GM04503 (cell line): ENCODE data around the gene ITPRID2.
A peak's percentile ranks its signal among the peaks of the same experiment; 100 is the strongest.

Experiments
- DNase-seq: peaks from one replicate; pipeline ENCODE4 v3.0.0-alpha.2; 2012; ENCODE audit warnings: low read depth

The ITPRID2 gene

GRCh38 chr2:181882246-181883020 lies 9.1 kb upstream of the ITPRID2 start:
- DNase-seq, result no peak

- no peak for DNase-seq
Measured at GRCh38 chr2:181884601-181885000, 6.9 kb upstream of the ITPRID2 start.

GRCh38 chr2:181885096-181885495 lies 6.4 kb upstream of the ITPRID2 start:
- no peak for DNase-seq

- no peak for DNase-seq
Measured at GRCh38 chr2:181886192-181886591, 5.3 kb upstream of the ITPRID2 start.

DNA sequence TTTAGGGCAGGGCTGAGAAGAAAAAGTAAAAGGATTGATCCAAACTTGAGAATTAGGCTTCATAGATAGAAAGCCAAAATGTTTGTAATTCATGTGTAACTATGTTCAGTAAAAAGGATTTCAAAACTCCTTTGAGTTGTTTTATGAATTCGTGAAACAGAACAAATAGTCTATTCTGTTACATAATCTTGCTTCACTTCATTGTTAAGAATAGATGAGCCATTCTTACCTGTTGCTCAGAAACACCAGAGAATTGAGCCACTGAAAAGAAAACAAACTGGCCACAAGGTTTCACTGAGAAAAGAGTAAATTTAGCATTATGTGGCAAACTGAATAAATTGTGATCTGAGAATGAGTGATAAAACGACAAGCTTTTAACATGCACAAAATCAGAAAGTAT lies 4.5 kb upstream of the ITPRID2 start:
- no peak for DNase-seq

- no peak for DNase-seq
Measured at GRCh38 chr2:181889776-181890175, 1.8 kb upstream of the ITPRID2 start.

GRCh38 chr2:181890271-181890670 lies 1.3 kb upstream of the ITPRID2 start:
- no peak for DNase-seq

DNA sequence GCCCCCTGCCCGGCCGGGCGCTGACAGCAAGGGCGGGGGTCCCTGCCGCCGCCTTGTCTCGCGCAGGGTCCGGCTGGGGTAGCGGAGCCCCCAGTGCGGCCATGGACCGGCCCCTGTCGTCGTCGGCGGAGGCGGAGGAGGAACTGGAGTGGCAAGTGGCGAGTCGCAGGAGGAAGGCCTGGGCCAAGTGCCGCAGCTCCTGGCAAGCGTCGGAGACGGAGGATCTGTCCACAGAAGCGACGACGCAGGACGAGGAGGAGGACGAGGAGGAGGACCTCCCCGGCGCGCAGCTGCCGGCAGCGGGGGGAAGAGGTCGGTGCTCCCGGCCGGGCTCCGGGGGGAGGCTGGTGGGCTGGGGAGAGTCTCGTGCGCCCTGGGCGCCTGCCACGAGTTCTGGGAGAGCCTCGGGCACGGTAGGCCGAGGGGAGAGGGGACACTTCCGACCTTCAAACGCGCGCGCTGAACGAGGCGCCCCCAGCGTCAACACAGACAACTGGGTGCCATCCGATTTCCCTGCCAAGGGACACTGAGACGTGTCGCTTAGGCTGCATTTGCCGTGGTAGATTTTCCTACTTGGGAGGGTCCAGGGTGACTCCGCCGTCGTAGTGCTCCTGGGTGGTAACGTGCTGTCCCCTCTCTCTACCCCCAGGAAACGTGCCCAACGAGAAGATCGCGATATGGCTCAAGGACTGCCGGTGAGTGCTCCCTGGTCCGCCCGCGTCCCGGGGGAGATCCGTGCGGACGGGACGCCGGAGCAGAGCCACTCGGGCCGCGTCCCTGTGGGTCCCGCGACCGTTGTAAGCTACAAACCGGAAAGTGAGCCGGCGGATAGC lies 652 bp downstream of the ITPRID2 start:
- DNase-seq, result peak; percentile 26

DNA sequence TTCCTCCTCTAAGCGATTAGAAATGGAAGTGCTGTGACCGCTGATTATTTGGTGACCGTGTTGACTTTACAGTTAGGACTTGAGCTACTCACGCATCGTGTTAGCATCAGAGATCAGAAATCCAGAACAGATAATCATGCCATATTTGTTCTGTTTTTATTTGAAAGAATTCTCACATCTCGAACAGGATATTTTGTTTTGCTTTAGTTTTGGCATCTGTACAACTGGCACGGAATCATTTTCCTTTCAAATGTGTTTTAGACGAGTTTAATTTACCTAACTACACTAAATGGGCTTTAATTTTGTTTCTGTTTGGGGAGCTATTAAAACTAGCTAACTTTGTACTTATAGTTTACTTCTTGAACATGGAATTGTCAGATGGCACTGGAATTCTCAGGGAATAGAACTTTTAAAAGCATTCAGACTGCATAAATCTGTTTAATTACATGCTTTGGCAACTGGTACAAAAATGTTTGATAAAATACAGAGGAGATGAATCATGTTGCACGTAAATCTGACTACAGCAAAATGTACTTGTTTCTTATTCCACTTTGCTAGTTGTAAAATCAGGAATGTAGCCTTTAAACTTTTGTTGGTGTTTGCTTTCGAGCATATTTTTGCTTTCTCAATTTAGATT lies 1.4 kb downstream of the ITPRID2 start:
- DNase-seq, result peak; percentile 41

GRCh38 chr2:181894381-181894780 lies 2.9 kb downstream of the ITPRID2 start:
- DNase-seq, result no peak

- no peak for DNase-seq
Measured at GRCh38 chr2:181895818-181896217, 4.3 kb downstream of the ITPRID2 start.

GRCh38 chr2:181896286-181896685 lies 4.8 kb downstream of the ITPRID2 start:
- DNase-seq, result no peak

GRCh38 chr2:181900007-181900651 lies 8.6 kb downstream of the ITPRID2 start:
- DNase-seq, result no peak

GRCh38 chr2:181902625-181903024 lies 11.1 kb downstream of the ITPRID2 start:
- no peak for DNase-seq

DNA sequence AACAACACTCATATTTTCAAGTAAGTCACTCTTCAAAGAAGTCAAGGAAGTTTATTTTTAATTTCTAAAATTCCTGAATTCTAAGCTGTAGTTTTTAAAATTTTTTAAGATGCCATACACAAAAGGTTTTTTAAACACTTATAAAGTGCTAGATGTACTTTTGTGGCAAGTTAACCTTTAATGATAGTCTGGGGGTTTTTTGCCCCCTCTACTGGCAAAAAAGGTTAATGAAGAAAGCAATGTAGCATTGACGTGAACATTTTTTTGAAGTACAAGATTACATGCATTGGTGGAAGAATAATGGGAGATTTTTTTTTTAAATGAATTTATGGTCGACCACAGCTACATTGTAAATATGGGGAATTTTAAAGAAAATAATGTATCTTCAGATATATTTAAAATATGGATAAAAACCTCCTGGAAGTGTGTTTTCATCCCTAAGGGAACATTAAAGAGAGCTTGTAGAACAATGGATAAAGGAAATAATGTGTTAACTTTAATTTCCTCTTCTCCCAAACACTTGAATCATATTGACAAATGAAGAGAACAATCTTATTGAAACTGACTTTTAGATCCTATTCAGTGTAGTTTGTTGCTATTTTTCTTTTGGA lies 12.6 kb downstream of the ITPRID2 start:
- no peak for DNase-seq

DNA sequence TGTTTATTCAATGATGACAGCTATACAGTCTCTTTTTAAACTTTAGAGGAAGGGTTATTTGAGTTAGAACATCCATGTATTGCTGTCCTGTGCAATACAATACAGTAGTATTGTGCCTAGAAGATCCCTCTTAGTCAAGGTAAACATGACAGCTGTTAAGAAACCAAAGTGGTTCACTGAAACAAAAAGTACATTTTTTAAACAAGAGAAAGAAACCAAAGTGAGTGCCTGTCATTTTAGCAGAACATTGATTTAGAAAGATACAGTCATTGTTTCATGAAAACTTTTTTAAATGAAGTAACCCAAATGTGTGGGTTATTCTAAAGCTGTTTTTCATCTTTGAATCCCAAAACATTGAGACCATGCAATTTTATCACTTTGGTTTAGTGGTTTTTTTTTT lies 15.5 kb downstream of the ITPRID2 start:
- DNase-seq, result no peak

DNA sequence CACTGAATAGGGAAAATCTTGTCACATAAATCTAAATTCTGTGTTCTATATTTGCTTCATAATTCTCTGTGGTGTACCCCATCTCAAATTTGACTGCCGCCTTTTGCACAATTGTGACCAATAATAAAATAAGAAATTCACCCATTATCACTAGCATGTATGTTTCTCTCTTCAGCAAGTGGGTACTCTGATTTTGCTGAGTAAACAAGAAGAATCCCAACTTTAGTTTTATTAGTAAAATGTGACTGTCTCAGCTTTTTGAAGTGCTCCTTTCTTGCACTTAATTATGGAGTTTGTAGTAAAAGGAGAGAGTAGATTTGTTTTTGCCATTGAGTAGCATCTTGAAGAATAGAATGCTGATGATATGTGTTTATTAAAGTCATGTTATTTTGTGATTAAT lies 16.1 kb downstream of the ITPRID2 start:
- DNase-seq, result no peak

DNA sequence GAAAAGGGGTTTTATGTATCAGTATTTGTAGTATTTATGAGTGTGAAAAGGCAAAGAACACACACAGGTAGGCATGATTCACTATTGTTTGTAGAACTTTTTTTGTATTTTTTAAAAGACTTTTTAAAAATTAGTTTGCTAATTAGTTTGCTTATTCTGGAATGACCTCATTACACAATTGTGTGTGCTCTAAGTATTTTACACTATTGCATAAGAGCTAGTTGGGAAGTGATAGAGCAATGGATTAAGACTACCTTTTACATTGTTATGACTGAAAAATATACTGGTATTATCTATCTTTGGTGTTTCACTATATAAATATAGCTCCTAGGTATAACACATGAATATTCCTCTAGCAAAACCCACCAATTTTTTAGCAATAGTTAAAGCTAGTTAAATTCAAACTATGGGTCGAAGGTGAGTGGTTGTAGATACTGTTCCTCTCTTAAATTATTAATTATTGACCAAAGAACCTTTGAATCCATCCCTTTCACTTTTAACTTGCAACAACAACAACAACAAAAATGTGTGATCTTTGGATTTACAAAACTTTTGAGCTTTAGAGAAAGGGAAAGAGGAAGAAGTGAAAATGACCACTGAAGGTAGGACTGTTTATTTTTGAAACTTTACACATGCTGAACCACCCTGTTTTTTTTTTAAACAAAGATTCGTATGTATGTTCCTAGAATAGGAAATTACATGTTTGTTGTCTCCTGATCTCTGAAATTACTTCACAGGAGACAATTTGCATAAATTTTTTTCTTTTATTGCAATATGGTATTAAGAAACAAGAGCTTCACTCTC lies 18.7 kb downstream of the ITPRID2 start:
- no peak for DNase-seq

DNA sequence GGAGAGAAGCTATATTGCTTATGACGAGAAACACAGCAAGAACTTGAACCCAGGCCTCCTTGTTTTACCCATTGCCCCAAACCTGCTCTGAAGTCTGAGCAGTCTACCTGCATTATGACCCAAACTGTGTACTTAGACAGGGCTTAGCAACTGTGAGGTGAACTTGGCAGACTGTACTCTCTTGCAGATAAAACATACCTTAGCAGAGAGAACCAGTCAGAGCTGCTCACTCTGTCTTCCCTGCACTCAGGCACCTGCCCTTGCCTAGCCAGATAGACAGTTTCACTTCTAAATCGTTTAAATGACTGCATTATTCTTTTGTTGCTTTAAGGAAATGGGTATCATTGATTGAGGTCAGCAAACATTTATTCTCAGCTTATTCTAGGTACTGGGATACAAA lies 20.3 kb downstream of the ITPRID2 start:
- no peak for DNase-seq

DNA sequence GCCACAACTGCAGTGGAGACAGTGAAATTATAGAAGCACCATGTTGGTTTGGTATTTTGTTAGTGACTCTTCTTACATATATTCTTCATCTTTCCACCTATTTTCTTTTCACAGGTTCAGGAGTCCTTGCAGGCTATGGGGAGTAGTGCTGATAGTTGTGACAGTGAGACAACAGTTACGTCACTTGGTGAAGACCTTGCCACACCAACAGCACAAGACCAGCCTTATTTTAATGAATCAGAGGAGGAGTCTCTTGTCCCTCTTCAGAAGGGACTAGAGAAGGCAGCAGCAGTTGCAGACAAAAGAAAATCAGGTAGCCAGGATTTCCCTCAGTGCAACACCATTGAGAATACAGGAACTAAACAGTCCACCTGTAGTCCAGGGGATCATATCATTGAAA lies 23.6 kb downstream of the ITPRID2 start:
- no peak for DNase-seq
